Heart left ventricle (tissue), 16 donors: ENCODE measurements around the gene CAMKMT. TPM values are rescaled to one million over a fixed set of nuclear protein-coding genes. Genes with fewer than 3 reads are reported as not detected.

Experiments
- ATAC-seq, 4 donors: fragments of 200-7000 bp; cut with Tn5 transposase; one replicate each; pipeline ENCODE4 v1.9.1; 2020 to 2022; ENCODE audit warnings: moderate library complexity in 4 of 4, mild to moderate bottlenecking in 3 of 4, moderate number of reproducible peaks in 1 of 4
- DNase-seq, 5 donors: peaks; one replicate each; pipeline ENCODE4 v3.0.0-alpha.2; 2020
- H3K27ac ChIP-seq, 12 donors: fragments of 200-600 bp; sonication (generic) in 4 of 12; one replicate each; pipeline versions ENCODE4 v1.5.0 to v1.8.0; 2016 to 2022; ENCODE audit warnings: mild to moderate bottlenecking in 2 of 12
- H3K27me3 ChIP-seq, 9 donors: fragments of 200-600 bp; sonication (generic) in 2 of 9; one replicate each; pipeline versions ENCODE4 v1.5.1 to v1.8.0; 2016 to 2022; ENCODE audit warnings: mild to moderate bottlenecking in 3 of 9
- H3K36me3 ChIP-seq, 9 donors: fragments of 200-600 bp; sonication (generic) in 2 of 9; one replicate each; pipeline versions ENCODE4 v1.5.0 to v1.8.0; 2018 to 2022; ENCODE audit warnings: mild to moderate bottlenecking in 2 of 9
- H3K4me1 ChIP-seq, 12 donors: fragments of 200-600 bp; sonication (generic) in 4 of 12; one replicate each; pipeline versions ENCODE4 v1.5.0 to v1.8.0; 2016 to 2022; ENCODE audit warnings: mild to moderate bottlenecking in 3 of 12
- H3K4me3 ChIP-seq, 12 donors: fragments of 200-600 bp; sonication (generic) in 4 of 12; one replicate each; pipeline versions ENCODE4 v1.5.0 to v1.8.0; 2017 to 2022; ENCODE audit warnings: mild to moderate bottlenecking in 9 of 12, moderate library complexity in 4 of 12
- H3K9me3 ChIP-seq, 12 donors: fragments of 200-600 bp; sonication (generic) in 4 of 12; one replicate each; pipeline versions ENCODE4 v1.5.0 to v1.8.0; 2016 to 2022; ENCODE audit warnings: mild to moderate bottlenecking in 1 of 12
- CTCF ChIP-seq, 12 donors: fragments of 200-600 bp; sonication (generic) in 4 of 12; IDR thresholded peaks; one replicate each; pipeline versions ENCODE4 v1.5.0 to v1.8.0; 2018 to 2022; ENCODE audit warnings: antibody characterized with exemption in 12 of 12, mild to moderate bottlenecking in 5 of 12
- POLR2A ChIP-seq, 2 donors: fragments of 450-650 bp; IDR thresholded peaks; one replicate each; pipeline ENCODE4 v1.6.1; 2017; ENCODE audit warnings: antibody characterized with exemption in 2 of 2, mild to moderate bottlenecking in 2 of 2, moderate library complexity in 2 of 2
- WGBS, 4 donors: extraction: QIAGEN DNeasy Blood & Tissue Kit in 2 of 4; methylation state at CpG; one replicate each; pipeline versions ENCODE4 v1.1.5 to v1.1.7; 2013 to 2018; 5-methylcytosine and 5-hydroxymethylcytosine counted together
- intact Hi-C, 10 donors: fragments of 100-400 bp; cut with DNase I; formaldehyde crosslinking; loops; one replicate each; pipeline versions ENCODE4 v1.11.1 to v1.14.2; 2022
- polyA plus RNA-seq, 2 donors: library from polyadenylated mRNA; stranded (reverse); fragments of 200-250 nt; gene quantifications; one replicate each; pipeline ENCODE4 v1.2.3, GENCODE V29; 2013
- total RNA-seq, 9 donors: library from RNA; depleted of rRNA in 2 of 9; stranded (reverse); fragments of >200 nt in 2 of 9; fragmentation: NEBNext Ultra II Directional in 3 of 9; extraction: Animal tissue kit (Norgen Biotek cat#: 25700) in 3 of 9; gene quantifications; one replicate each; pipeline versions ENCODE4 v1.1.0 to v1.2.4, GENCODE V29; 2016 to 2023
- donor health status: ischemic (EF 13 %, LVEDD 7.1; RV severe dilation, severe dysfunction).
- donor health status: healthy with polysubstance abuse.
- donor health status: DM: no; HTN: yes; CAD: no.
- donor health status: DM: no; HTN: no; CAD: no.
- donor health status: ischemic (EF 25% LVEDD 6.9; RV normal size, moderate dysfunction).
- donor health status: ischemic (EF 25% LVEDD 5.7; RV mildly dilated, moderate dysfunction).
- donor health status: healthy.
- donor health status: DM: yes; HTN: yes; CAD: no.
- donor health status: ischemic (EF 35%, LVEDD 5.7; RV mildly dilated, moderate dysfunction).
- donor health status: nonischemic (EF 11% LVEDD 7.7; RV severe dilation, severe dysfunction).
- donor health status: DM: yes; HTN: yes; CAD: no.
- donor health status: PGD.
- donor health status: ischemic (EF 29% LVEDD 5.4; RV normal size, mild dysfunction).
- donor health status: nonischemic (EF 23%, LVEDD 6.1; RV moderate dilation, normal function).

The CAMKMT gene
- total and polyA plus RNA-seq, 11 donors = 2.5 to 10.1 (median 4.4) TPM

GRCh38 chr2:44798139-44798659 is 436.5 kb downstream of the CAMKMT start:
- DNase-seq (no peak), ATAC-seq (no peak)
- H3K36me3 ChIP-seq = no peaks in the 10 kb centered on the region
- 72 to 75% (median 73%) methylated on average over 6 of the region's 6 CpGs for WGBS, 4 donors
- H3K27me3 ChIP-seq = peaks cover 34 to 74% (median 59%) of the 10 kb centered on the region in 9 donors
- no peak overlapping the region for H3K27ac ChIP-seq
- H3K4me3 ChIP-seq = no peak overlapping the region
- TF ChIP-seq CTCF (IDR thresholded peaks at IDR 0.05) (no peak), POLR2A (IDR thresholded peaks at IDR 0.05) (no peak)
- intact Hi-C loops = no loop called here
- H3K9me3 ChIP-seq = no peaks in the 10 kb centered on the region
- peaks cover 0 to 17% (median 9%) of the 10 kb centered on the region in 12 donors for H3K4me1 ChIP-seq

DNA sequence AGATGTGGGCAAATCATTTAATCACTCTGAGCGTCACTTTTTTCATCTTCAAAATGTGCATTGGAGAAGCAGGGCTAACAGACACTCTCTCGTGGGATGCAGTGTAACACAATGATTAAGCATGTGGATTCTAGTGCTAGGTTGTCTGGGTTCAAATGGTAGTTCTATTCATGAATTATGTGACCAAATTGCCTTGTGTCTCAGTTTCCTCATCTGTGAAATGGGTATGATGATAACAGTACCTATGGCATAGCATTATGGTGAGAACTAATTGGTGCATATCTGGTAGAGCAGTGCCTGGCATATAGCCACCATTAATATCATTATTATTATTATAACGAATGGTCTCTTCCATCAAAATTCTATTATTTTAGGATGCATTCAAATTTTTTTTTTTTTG is 437.4 kb downstream of the CAMKMT start:
- 88 to 93% (median 90%) methylated on average over 3 of the region's 3 CpGs for WGBS, 4 donors
- Histone ChIP-seq H3K27ac (no peak overlapping the region), H3K4me1 (peaks cover 0 to 17% (median 9%) of the 10 kb centered on the region in 12 donors), H3K9me3 (no peaks in the 10 kb centered on the region), H3K4me3 (no peak overlapping the region), H3K27me3 (peaks cover 35 to 83% (median 65%) of the 10 kb centered on the region in 9 donors), H3K36me3 (no peaks in the 10 kb centered on the region)
- TF ChIP-seq CTCF (IDR thresholded peaks at IDR 0.05) (no peak), POLR2A (IDR thresholded peaks at IDR 0.05) (no peak)
- intact Hi-C loops = no loop called here
- no peak for DNase-seq
- ATAC-seq = no peak

- Histone ChIP-seq H3K9me3 (no peaks in the 10 kb centered on the region), H3K4me3 (no peak overlapping the region), H3K27ac (no peak overlapping the region), H3K4me1 (peaks cover 0 to 17% (median 9%) of the 10 kb centered on the region in 12 donors), H3K27me3 (peaks cover 35 to 90% (median 71%) of the 10 kb centered on the region in 9 donors), H3K36me3 (no peaks in the 10 kb centered on the region)
- no peak for ATAC-seq
- 79 to 87% (median 81%) methylated on average over 2 of the region's 2 CpGs for WGBS, 4 donors
- DNase-seq = no peak
- TF ChIP-seq POLR2A (IDR thresholded peaks at IDR 0.05) = no peak
- intact Hi-C loops = no loop called here
Observed at GRCh38 chr2:44799754-44800153, 438.0 kb downstream of the CAMKMT start.

DNA sequence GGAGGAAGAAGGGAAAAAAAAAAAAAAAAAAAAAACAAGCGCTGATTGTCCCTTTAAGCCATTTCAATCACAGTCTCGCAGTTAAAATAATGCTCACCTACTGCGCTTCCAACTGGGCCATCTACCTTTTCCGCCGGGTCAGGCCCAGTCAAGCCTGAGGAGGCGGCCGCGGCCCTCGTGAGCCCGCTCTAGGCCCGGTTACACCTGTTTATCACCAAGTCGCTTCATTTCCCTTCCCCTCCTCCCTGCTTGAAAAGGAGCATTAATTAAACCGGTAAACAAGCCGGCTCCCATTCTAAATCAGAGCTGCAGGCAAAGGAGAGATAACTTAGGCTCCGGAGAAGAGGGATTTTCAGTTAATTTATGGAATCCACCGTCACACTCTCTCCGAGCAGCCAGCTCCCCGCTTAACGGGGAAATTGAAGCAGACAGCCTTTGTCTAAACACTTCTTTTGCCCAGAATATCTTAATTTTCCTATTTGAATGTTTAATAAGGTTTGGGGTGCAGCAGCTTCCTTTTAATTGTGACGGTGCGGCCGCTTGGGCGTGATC is 439.6 kb downstream of the CAMKMT start:
- Histone ChIP-seq H3K4me1 (peaks cover 0 to 17% (median 9%) of the 10 kb centered on the region in 12 donors), H3K9me3 (no peaks in the 10 kb centered on the region), H3K27me3 (peaks cover 50 to 98% (median 85%) of the 10 kb centered on the region in 9 donors), H3K4me3 (peak overlapping the region in 6 of 12 donors; percentile 9 to 28 (median 22)), H3K27ac (no peak overlapping the region), H3K36me3 (no peaks in the 10 kb centered on the region)
- WGBS, 4 donors = 12 to 27% (median 24%) methylated on average over 21 to 23 of the region's 23 CpGs
- intact Hi-C loops = no loop called here
- TF ChIP-seq POLR2A (IDR thresholded peaks at IDR 0.05) (no peak), CTCF (IDR thresholded peaks at IDR 0.05) (no peak)
- ATAC-seq (no peak), DNase-seq (no peak)
